HG03460 (cell line): Measurements from ENCODE around the gene COA5.

Source experiments
- ATAC-seq: cut with Tn5 transposase; IDR thresholded peaks from one replicate; pipeline ENCODE4 v1.9.1; 2021; ENCODE audit not compliant: unreplicated experiment

Gene COA5, protein sequence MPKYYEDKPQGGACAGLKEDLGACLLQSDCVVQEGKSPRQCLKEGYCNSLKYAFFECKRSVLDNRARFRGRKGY

DNA sequence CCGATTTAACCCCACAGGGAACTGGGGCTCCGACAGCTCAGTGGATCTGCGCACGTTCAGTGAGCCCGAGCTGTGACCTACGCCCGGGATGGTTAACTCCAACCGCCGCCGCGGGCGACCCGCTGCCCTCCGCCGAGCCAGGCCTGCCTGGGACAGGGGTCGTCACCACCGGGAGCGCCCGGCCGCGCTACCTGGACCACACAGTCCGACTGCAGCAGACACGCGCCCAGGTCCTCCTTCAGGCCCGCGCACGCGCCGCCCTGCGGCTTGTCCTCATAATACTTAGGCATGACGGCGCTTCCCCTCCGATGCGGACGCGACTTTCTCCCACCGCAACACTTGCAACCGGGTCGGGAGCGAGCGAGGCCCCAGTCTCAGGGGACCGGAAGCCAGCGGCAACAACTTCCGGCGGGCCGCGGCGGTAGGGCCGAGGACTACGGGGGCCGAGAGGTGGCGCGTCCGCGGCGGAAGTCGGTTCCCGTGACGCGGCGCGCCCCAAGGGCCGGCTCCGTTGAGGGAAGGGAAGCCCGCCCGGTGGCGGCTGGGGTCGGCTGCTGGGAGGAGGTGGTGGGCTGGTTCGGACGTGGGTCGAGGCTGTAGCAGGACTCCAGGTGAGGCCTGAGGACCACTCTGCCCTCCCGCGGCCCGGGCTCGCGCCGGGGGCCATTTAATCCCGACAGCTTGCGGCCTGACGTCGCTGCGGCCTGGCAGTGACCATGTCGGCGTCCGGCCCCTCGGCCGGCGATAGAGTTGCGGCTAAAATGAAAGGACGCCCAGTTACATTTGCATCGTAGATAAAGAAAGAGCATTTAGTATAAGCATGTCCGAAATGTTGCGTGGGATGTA lies at the start of gene COA5, which contains the start of gene UNC50:
COA5 (minus strand) TSS at position 397 of the 846 bp plus-strand sequence; CDS start at position 290, 107 bp downstream.
UNC50 (plus strand) TSS at position 474 of the 846 bp plus-strand sequence. CDS start 1,171 bp downstream, outside the sequence.
- peak; percentile 80 for ATAC-seq

DNA sequence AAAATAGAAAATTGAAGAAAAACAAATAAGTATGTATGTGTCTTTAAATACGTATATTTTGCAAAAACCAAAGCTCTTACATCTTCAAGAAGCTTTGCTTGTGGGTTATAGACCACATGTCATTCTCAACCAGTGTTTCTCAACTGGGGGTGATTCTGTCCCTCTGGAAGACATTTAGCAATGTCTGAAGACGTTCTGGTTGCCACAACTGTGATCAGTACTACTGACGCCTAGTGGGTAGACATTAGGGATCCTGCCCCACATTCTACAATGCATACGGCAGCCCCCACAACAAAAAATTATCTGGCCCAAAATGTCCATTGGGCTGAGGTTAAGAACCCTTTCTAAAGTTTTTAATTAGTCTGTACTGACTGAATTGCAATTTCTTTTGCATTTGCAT lies 48.5 kb upstream of the COA5 start:
- no peak for ATAC-seq

DNA sequence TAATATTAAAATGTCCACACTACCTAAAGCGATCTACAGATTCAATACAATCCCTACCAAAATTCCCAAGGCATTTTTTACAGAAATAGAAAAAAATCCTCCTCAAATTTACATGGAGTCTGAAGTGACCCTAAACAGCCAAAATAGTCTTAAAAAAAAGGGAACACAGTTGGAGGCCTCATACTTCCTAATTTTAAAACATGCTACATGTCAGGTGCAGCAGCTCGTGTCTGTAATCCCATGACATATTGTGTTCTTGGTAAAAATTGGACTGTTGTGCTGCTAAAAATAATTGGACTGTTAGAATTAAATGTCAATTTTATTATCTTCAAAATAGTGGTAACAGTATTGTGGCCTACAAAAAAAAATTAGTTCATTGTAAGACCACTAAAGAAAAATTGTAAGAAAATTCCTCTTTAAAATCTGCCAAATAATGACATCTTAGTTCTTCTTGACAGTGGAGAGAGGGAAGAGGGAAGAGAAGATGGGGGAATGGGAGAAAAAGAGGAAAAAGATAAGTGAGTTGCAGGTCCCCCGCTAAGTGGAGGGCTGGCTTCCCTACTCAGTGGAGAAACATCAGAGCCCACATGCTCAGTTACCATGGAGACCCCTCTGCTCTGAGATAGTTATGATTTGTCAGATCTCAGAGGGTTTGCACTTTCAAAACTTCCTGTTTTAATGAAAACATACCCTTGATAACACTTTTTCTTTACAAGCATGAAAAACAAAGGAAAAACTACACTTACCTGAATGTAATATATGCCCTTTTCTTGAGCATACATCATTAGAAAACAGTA lies 46.6 kb upstream of the COA5 start:
- no peak for ATAC-seq

DNA sequence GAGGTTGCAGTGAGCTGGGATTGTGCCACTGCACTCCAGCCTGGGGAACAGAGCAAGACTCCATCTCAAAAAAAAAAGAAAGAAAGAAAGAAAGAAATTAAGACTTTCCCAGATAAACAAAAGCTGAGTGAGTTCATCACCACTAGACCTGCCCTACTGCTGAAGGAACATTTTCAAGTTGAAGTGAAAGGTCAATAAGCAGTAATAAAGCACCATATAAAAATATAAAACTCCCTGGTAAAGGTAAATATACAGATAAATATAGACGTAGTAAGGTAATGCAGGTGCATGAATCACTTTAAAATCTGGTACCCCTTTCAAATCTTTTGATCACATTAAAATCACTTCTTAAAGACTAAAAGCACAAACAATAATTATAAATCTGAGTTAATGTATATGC lies 42.7 kb upstream of the COA5 start:
- ATAC-seq: no peak

DNA sequence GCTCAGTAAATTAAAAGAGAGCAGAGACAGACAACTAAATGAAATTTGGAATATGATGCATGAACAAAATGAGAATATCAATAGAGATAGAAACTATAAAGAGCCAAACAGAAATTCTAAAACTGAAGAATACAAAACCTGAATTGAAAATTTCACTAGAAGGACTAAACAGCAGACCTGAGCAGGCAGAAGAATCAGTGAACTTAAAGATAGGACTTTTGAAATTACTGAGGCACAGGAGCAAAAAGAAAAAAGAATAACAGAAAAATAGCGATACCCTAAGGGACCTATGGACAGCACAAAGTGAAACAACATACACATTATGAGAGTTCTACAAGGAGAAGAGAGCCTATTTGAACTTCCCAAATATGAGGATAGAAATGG lies 41.7 kb upstream of the COA5 start:
- ATAC-seq: no peak

DNA sequence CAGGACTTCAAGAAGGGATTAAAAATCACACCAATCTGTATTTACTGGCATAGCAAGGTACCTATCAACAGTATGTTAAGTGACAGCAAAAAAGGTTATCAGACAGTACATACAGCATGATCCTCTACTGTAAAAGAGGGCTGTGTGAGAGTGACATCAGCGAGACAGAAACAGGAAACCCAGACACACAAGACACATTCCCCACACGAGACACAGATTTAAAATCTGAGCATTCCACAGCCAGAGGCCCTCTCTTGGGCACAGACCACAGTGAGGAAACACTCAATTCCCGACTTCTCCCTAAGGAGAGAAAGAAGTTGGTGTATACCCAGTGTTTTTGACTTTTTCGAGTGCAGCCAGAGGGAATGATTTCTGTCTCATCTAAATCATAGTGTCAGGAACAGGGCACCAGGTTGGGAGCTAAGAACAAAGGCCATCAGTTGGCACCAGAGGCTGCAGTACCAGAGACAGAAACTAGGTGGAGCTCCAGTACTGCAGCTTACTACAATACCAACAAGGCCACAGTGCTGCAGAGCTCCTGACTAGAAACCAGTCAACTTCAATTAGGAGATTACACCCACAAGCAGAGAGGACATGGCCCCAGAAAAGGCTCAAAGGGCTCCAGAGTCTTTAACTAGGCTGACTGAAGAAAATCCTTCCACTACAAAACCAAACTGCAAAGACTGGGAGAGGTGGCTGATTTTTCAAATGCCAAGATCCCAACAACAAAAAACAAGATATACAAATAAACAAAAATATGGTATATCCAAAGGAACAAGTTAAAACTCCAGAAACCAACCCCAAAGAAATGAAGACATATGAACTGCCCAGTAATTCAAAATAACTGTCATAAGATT lies 41.1 kb upstream of the COA5 start:
- no peak for ATAC-seq

DNA sequence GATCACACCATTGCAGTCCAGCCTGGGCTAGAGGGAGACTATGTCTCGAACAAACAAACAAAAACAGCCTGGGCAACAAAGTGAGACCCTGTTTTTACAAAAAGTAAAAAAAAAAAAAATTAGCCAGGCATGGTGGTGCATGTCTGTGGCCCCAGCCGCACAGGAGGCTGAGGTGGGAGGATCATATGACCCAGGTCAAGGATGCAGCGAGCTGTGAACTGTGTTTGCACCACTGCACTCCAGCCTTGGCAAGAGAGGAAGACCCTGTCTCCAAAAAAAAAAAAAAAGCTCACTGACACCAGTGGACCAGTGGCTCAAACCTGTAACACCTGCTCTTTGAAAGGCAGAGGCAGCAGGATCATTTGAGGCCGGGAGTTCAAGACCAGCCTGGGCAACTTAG lies 40.1 kb upstream of the COA5 start:
- no peak for ATAC-seq

DNA sequence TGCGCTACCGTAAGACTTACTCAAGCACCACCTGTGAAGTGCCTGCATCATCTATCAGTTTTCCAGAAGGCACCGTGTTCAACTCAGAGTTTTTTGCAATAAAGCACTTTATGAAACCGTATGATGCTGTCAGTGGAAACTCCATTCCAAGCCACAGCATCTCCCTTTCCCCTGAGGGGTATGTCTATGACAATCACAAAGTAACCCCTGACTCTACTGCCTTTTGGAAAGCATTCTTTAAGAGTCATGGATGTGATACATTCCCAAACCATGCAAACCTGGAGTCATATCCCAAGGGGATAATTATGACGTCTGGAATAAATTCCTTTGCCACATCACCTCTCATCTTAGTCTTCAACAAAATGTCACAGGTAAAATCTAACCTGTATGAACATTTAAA lies 39.3 kb upstream of the COA5 start:
- no peak for ATAC-seq

DNA sequence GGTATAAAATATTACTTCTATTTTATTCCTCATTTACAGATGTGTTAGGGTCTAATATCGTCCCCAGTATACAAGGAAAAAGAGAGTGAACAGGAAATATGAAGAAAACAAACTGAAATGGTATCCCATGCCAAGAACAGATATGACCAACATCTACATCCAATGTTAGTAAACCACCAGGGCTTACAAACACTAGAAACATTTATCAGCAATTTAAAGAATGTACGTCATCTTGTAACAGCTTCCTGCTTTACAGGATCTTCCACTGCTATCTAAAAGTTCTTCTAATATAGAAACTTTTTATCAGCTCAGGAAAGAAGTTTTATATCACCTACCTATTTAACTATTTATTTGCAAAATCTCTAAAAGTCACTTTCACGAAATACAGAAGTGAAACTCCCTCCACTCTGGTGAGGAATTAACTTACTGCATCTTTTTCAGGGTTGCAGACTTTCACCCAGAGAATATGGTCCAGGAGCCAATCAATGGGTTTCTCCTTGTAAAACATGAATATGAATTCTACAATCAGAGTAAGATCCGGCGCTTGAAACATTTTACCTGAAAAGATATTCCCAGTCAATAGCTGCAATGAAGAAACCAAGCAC lies 35.3 kb upstream of the COA5 start:
- ATAC-seq: no peak

DNA sequence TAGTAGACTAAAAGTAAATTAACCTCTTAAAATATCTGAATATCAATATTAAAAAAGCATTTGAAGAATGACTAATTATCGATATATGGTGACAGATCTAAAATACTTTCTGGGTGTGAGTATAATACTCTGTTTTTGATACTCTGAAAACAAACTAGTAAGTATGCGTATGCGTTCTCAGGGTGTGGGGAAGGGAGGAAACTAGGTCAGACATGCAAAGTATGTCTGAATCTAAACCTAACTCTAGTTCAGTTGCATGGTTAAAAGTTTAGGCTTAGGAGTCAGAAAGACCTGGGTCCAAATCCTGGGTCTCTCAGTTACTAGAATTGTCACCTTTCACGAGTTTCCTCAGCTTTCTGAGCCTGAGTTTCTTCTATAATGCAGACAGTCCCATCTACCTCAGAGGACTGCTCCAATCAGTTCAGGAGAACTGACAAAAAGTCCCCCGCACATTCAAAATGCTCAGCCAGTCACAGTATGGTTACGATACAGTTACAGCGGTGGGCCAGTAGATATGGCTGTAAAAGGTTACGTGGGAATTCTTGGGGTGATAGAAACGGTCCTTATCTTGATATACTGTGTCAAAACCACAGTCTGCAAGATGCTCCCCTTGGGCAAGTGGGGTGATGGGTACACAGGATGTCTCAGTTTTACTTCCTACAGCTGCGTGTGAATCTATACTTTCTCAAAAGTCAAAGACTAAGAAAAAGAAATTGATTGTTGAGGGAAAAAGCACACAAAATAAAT lies 29.3 kb upstream of the COA5 start:
- ATAC-seq: peak; percentile 80

DNA sequence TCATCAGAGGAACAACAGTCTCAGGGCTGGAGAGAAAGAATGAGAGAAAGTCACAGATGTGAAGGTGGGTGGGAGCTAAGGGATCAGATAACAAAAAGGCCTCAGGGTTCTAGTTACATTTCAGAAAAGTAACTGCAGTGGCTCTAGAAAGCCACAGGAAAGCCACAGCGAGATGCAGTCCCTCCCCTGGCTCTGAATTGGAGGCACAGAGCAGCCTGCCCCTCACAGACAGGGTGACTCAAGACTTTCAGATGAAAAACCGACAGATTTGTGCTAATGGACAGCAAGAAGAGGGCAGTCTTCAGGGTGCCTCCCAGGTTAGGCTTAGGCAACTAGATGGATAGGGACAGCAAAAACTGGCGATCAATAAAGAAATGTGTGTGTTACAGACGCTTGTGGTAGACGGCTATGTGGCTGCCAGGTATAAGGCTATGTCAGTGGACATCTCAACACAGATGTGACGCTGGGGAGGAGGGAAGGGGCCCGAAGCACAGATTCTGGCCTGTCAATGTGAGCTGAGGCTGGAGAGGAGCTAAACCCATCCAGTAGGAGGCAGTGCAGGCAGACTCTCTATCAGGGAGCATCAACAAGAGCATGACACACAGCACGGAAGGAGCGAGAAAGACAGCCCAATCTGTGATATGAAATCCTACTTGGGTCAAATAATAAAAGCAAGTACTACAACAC lies 26.2 kb upstream of the COA5 start:
- no peak for ATAC-seq

DNA sequence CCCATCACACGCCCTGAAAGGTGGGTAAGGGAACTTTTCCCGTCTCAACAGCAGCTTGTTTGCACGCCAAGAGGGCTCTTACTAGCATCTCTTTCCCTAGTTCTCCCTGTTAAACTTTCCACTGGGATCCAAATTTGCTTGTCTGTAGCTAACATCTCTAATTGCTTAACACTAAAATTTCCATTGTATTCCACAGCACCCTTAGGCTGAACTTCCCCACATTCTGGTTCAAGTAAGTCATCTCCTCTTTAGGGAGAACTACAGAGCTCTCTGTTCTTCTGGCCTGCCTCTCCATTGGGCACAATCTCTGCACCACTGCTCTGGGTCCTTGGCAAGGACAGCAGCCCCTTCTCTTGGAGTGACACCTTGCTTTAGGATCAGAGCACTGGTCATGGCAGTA lies 24.0 kb upstream of the COA5 start:
- ATAC-seq: no peak

DNA sequence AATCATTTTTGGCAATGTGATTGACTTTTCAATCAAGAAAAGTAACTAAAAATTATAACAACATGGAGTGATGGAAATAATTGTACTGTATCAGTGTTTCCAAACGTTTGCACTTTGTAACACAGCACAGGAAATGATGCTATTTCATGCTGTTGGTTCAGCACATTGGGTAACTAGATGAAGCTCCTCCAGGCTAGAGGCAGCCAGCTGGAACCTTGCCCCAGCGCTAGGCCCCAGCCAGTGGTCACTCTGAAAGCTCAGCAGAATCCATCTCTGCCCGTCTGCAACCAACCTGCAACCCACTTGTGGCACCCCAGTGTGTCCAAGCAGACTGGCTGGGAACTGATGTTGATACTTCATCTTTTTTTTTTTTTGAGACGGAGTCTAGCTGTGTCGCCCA lies 15.3 kb upstream of the COA5 start:
- ATAC-seq: no peak

DNA sequence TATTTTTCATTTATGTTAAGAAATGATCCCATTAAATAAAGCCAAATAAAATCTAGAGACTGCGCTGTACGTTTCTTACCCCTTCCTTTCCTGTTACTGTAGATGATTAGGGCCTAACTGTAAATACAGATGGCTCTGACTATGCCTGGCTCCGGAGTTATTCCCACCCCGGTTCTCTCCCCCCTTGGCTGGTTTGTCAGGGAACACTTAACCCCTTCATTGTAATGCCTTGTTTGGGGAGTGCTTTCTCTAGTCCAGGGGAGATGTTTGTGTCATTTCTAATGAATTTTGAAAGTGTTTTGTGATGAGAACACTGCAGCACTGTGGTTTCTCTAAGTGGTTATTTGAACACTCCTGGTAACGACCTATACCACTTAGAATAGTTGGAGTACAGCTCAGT lies 8.8 kb upstream of the COA5 start:
- ATAC-seq: no peak

DNA sequence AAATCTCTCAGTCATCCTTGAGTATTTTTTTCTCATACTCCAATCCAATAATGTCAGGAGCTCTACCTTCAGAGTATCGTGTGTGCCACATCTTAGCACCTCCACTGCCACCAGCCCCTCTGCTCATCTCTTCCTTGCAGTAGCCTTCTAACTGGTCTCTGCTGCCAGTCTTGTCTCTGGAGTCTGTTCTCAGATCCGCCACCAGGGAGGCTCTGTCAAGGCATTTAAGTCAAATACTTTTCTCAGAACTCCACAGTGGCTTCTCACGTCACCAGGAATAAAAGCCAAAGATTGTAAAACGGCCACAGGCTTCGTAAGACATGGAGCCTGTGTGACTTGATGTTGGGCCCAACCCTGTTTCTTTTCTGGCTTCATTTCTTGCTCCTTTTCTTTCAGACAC lies 7.2 kb upstream of the COA5 start:
- no peak for ATAC-seq

DNA sequence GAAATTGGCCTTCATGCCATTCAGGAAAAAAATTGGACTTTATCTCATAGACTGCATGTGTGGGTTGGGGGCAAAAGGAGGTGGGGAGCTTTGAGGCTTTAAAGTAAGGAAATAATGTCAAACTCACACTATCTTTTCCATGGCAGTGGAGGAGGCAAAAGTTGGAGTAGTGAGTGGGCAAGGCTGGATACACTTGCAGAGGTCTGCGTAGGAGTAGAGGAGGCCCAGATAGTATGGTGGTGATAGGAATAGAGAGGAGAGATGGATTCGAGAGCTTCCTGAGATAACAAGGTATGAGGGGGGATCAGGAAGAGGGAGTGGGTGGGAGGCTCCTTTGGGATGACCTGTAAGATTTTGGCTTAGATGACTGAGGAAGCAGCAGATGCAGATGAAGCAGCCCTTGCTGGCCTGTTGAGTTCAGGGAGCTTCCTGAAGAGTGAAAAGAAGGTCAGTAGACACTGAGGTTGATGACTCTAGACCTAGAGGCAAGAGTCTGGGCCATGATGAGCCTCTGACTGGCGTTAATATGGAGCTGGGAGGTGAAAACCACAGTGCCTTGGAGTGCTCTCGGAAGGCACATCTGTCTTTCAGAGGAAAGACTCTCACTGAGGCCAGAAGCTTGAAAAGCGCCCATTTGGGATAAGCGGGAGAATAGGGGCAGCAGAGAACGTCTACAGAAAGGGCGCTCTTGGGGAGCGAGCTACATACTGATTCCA lies 5.9 kb upstream of the COA5 start:
- no peak for ATAC-seq

DNA sequence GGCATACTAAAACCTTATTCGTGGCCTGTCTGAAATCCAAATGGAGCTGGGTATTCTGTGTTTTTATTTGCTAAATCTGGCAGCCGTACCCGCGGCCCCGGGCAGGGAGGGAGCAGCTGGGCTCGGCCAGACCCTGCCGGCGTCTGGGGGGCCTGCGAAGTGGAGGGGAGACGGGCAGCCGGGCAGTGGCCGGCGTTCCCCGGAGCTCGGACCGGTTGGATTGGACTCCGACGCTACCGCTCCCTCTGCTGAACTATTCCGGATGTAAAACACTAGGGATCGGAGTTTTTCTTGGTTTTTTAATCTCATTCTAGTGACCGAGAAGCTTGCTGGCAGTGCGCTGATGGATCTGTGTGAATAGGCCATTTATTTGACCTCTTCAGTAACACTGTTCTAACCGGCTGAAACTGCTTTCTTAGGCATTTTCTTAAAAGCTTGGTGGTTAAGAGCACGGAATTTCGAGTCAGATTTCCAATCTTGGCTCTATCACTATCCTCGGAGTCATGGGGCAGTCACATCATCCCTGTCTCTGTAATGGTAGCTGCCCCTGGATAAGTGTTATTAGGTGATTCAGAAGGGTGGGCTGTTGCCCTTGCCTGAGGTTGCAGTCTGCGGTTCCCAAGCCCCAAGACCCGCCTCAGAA lies 771 bp upstream of the COA5 start:
- ATAC-seq: no peak

DNA sequence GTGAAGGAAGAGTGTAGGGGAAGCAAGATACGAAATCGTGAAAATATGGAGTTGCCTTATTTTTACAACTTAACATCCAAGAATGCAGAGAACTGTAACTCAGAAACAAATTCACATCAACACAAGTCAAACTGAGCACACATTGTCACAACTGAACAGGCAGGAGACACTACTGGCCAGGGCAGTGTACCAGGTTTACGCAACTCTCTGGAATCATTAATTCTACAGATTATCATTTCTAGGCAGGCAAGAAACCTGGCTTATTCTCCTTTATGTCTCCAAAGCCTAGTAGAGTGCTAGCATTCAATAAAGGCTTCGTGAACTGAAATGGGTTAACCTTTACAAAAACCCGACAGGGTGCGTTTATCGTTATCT lies 584 bp downstream of the COA5 start:
- no peak for ATAC-seq
